Trophoblast cell (in vitro differentiated cells and primary cell): ENCODE results near the gene NBPF1.
"Not testable (repeated sequence)": the region's sequence is repeated elsewhere in the genome, so short reads cannot be mapped to it uniquely, and the experiment has no call there.

Experiments
- DNase-seq, 2 donors: peaks; one replicate each; pipeline ENCODE4 v3.0.0-alpha.2; 2016
- H2AFZ ChIP-seq: 2 replicates; pipeline ENCODE4 v1.6.1; 2013; ENCODE audit warnings: low read length, moderate library complexity, mild to moderate bottlenecking; ENCODE audit not compliant: insufficient read depth, poor library complexity
- H2AK5ac ChIP-seq: 2 replicates; pipeline ENCODE4 v1.6.1; 2013; ENCODE audit warnings: mild to moderate bottlenecking, low read length
- H2BK120ac ChIP-seq: 2 replicates; pipeline ENCODE4 v1.6.1; 2013; ENCODE audit warnings: low read length, mild to moderate bottlenecking, moderate library complexity; ENCODE audit not compliant: insufficient read depth, poor library complexity
- H2BK12ac ChIP-seq: 2 replicates; pipeline ENCODE4 v1.6.1; 2013; ENCODE audit warnings: mild to moderate bottlenecking, low read length, moderate library complexity
- H2BK5ac ChIP-seq: 2 replicates; pipeline ENCODE4 v1.6.1; 2013; ENCODE audit warnings: low read length, low read depth, moderate library complexity, mild to moderate bottlenecking; ENCODE audit not compliant: poor library complexity
- H3K14ac ChIP-seq: 2 replicates; pipeline ENCODE4 v1.6.1; 2013; ENCODE audit warnings: mild to moderate bottlenecking, low read length
- H3K18ac ChIP-seq: 2 replicates; pipeline ENCODE4 v1.6.1; 2013; ENCODE audit warnings: mild to moderate bottlenecking, low read length
- H3K23ac ChIP-seq: 2 replicates; pipeline ENCODE4 v1.6.1; 2013; ENCODE audit warnings: low read length
- H3K27ac ChIP-seq: 2 replicates; pipeline ENCODE4 v1.5.1; 2013; ENCODE audit warnings: low read depth, mild to moderate bottlenecking, inconsistent platforms, low read length, moderate library complexity
- H3K27me3 ChIP-seq: 2 replicates; pipeline ENCODE4 v1.6.1; 2013; ENCODE audit warnings: inconsistent platforms, mild to moderate bottlenecking, low read length, moderate library complexity; ENCODE audit not compliant: insufficient read depth
- H3K36me3 ChIP-seq, 2 experiments: 1 replicate in 1 of 2; 2 replicates in 1 of 2; pipeline ENCODE4 v1.6.1; 2013; ENCODE audit warnings: low read length in 2 of 2, mild to moderate bottlenecking in 2 of 2, moderate library complexity in 1 of 2; ENCODE audit not compliant: insufficient read depth in 2 of 2, control insufficient read depth in 1 of 2
- H3K4ac ChIP-seq: 2 replicates; pipeline ENCODE4 v1.6.1; 2013; ENCODE audit warnings: low read depth, mild to moderate bottlenecking, low read length, moderate library complexity
- H3K4me1 ChIP-seq, 2 experiments: 1 replicate in 1 of 2; 2 replicates in 1 of 2; pipeline ENCODE4 v1.6.1; 2013; ENCODE audit warnings: low read length in 2 of 2, mild to moderate bottlenecking in 2 of 2, moderate library complexity in 1 of 2; ENCODE audit not compliant: insufficient read depth in 2 of 2, control insufficient read depth in 1 of 2
- H3K4me2 ChIP-seq: 2 replicates; pipeline ENCODE4 v1.6.1; 2013; ENCODE audit warnings: inconsistent platforms, mild to moderate bottlenecking, low read length, moderate library complexity
- H3K4me3 ChIP-seq: 2 replicates; pipeline ENCODE4 v1.5.1; 2013; ENCODE audit warnings: mild to moderate bottlenecking, low read depth, low read length, inconsistent platforms
- H3K79me1 ChIP-seq: one replicate; pipeline ENCODE4 v1.6.1; 2013; ENCODE audit warnings: low read length
- H3K79me2 ChIP-seq: 2 replicates; pipeline ENCODE4 v1.6.1; 2013; ENCODE audit warnings: low read length, mild to moderate bottlenecking; ENCODE audit not compliant: control insufficient read depth, insufficient read depth, poor library complexity
- H3K9ac ChIP-seq: 2 replicates; pipeline ENCODE4 v1.6.1; 2013; ENCODE audit warnings: mild to moderate bottlenecking, low read length
- H3K9me3 ChIP-seq: 2 replicates; pipeline ENCODE4 v1.6.1; 2013; ENCODE audit warnings: low read depth, mild to moderate bottlenecking, control low read depth, inconsistent platforms, low read length; ENCODE audit not compliant: insufficient read depth
- H4K12ac ChIP-seq: 2 replicates; pipeline ENCODE4 v1.6.1; 2013; ENCODE audit warnings: low read depth, mild to moderate bottlenecking, low read length, moderate library complexity
- H4K8ac ChIP-seq: 2 replicates; pipeline ENCODE4 v1.6.1; 2013; ENCODE audit warnings: low read depth, mild to moderate bottlenecking, low read length, moderate library complexity
- H4K91ac ChIP-seq: one replicate; pipeline ENCODE4 v1.6.1; 2013; ENCODE audit warnings: low read depth, mild to moderate bottlenecking, low read length, moderate library complexity
- WGBS: extraction: QIAGEN DNeasy Blood & Tissue Kit; methylation state at CpG from one replicate; pipeline ENCODE4 v1.1.7; 2013; ENCODE audit warnings: missing lambda C conversion rate; ENCODE audit not compliant: insufficient read length, insufficient coverage; ENCODE audit errors: extremely low coverage; 5-methylcytosine and 5-hydroxymethylcytosine counted together

The NBPF1 gene

GRCh38 chr1:16628361-16629111, 15.2 kb upstream of the NBPF1 start:
- Histone ChIP-seq H2AK5ac (no peak overlapping the region), H3K79me1 (no peaks in the 10 kb centered on the region), H3K27me3 (no peaks in the 10 kb centered on the region), H3K4me2 (no peak overlapping the region), H3K9ac (no peak overlapping the region), H3K4me1 (no peaks in the 10 kb centered on the region), H2BK120ac (no peak overlapping the region), H3K4me3 (no peak overlapping the region), H3K36me3 (peaks cover 69 to 73% of the 10 kb centered on the region in 2 experiments), H4K8ac (no peak overlapping the region), H3K4ac (no peak overlapping the region), H2BK5ac (no peak overlapping the region), H3K14ac (no peak overlapping the region), H3K18ac (no peak overlapping the region), H3K27ac (no peak overlapping the region), H3K23ac (no peak overlapping the region), H2BK12ac (no peak overlapping the region), H2AFZ (no peak overlapping the region), H3K9me3 (peaks cover 10% of the 10 kb centered on the region), H4K91ac (no peak overlapping the region), H3K79me2 (no peaks in the 10 kb centered on the region), H4K12ac (no peak overlapping the region)
- WGBS: no CpG with 5 or more reads among the region's 19 CpGs
- DNase-seq: no peak

- not testable (repeated sequence) for H2BK12ac ChIP-seq, H3K4me3 ChIP-seq, H2BK5ac ChIP-seq, H3K79me2 ChIP-seq, H2AFZ ChIP-seq, DNase-seq, H3K27me3 ChIP-seq, H4K12ac ChIP-seq, H3K18ac ChIP-seq, H3K14ac ChIP-seq, H3K9me3 ChIP-seq, H3K4ac ChIP-seq, H4K8ac ChIP-seq, H3K27ac ChIP-seq, H3K9ac ChIP-seq, H3K79me1 ChIP-seq, H3K23ac ChIP-seq, H3K4me2 ChIP-seq, H2BK120ac ChIP-seq, H3K4me1 ChIP-seq, H4K91ac ChIP-seq, H2AK5ac ChIP-seq
- H3K36me3 ChIP-seq: peaks cover 63 to 68% of the 10 kb centered on the region in 2 experiments
- no CpG with 5 or more reads among the region's 15 CpGs for WGBS
Observed at GRCh38 chr1:16626409-16626983, 13.1 kb upstream of the NBPF1 start.

- WGBS: no CpG with 5 or more reads among the region's 25 CpGs
- H3K27me3 ChIP-seq: no peaks in the 10 kb centered on the region
- no peak overlapping the region for H2BK12ac ChIP-seq
- H4K91ac ChIP-seq: no peak overlapping the region
- no peak overlapping the region for H3K27ac ChIP-seq
- H3K4me1 ChIP-seq: peaks cover 0 to 3% of the 10 kb centered on the region in 2 experiments
- H3K9me3 ChIP-seq: peaks cover 7% of the 10 kb centered on the region
- no peaks in the 10 kb centered on the region for H3K79me2 ChIP-seq
- H4K8ac ChIP-seq: no peak overlapping the region
- H2AK5ac ChIP-seq: no peak overlapping the region
- peaks cover 55 to 60% of the 10 kb centered on the region in 2 experiments for H3K36me3 ChIP-seq
- no peak overlapping the region for H3K9ac ChIP-seq
- H2BK5ac ChIP-seq: no peak overlapping the region
- no peak for DNase-seq
- H2BK120ac ChIP-seq: no peak overlapping the region
- H3K23ac ChIP-seq: no peak overlapping the region
- H3K4me2 ChIP-seq: no peak overlapping the region
- H3K4me3 ChIP-seq: no peak overlapping the region
- H3K4ac ChIP-seq: no peak overlapping the region
- H3K14ac ChIP-seq: no peak overlapping the region
- H3K18ac ChIP-seq: no peak overlapping the region
- H4K12ac ChIP-seq: no peak overlapping the region
- no peak overlapping the region for H2AFZ ChIP-seq
- no peaks in the 10 kb centered on the region for H3K79me1 ChIP-seq
Observed at GRCh38 chr1:16625497-16626408, 12.4 kb upstream of the NBPF1 start.

- H3K23ac ChIP-seq, H2AK5ac ChIP-seq, H2AFZ ChIP-seq, H3K4ac ChIP-seq, H3K9ac ChIP-seq, H2BK120ac ChIP-seq, H3K4me1 ChIP-seq, H2BK5ac ChIP-seq, H4K8ac ChIP-seq, H3K27me3 ChIP-seq, H3K79me1 ChIP-seq, H4K91ac ChIP-seq, H3K14ac ChIP-seq, H3K27ac ChIP-seq, H3K18ac ChIP-seq, H3K79me2 ChIP-seq, H3K9me3 ChIP-seq, H2BK12ac ChIP-seq, H3K4me3 ChIP-seq, H4K12ac ChIP-seq, H3K4me2 ChIP-seq: not testable (repeated sequence)
- H3K36me3 ChIP-seq: peaks cover 47% of the 10 kb centered on the region in 2 experiments
- no CpG with 5 or more reads among the region's 27 CpGs for WGBS
- peak in 1 of 2 donors; percentile 39 for DNase-seq
Observed at GRCh38 chr1:16623812-16624719, 10.7 kb upstream of the NBPF1 start.
